ENCODE data around the gene P2RY4. TPM values are rescaled to one million over a fixed set of nuclear protein-coding genes. Genes with fewer than 3 reads are reported as not detected.

The P2RY4 gene
- total and polyA plus RNA-seq, 2 of the 8 experiments (the other 6 are each of a cell fraction or from before 2014, with no cell fraction given), result 0.38 TPM; not detected in 1

DNA sequence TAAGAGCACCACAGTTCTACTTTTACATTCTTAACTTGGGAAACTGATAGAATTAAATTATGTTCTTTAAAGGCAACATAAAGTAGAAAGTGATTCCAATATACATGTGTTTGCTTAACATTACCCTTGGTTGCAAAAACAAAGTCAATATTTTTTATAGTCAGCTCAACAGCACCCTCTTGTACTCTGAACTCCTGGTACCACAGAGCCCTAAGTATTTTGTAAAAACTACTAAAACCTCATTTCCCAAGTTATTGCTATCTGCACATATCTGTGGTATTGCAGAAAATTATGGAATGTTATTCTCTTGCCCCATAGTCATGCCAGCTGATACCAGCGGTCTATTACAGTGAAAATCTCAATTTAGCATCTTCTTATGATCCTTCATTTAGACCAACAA, 32.8 kb upstream of the P2RY4 start:
- TF ChIP-seq, protein P1, sequence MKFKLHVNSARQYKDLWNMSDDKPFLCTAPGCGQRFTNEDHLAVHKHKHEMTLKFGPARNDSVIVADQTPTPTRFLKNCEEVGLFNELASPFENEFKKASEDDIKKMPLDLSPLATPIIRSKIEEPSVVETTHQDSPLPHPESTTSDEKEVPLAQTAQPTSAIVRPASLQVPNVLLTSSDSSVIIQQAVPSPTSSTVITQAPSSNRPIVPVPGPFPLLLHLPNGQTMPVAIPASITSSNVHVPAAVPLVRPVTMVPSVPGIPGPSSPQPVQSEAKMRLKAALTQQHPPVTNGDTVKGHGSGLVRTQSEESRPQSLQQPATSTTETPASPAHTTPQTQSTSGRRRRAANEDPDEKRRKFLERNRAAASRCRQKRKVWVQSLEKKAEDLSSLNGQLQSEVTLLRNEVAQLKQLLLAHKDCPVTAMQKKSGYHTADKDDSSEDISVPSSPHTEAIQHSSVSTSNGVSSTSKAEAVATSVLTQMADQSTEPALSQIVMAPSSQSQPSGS (IDR thresholded peaks at IDR 0.05; ENCODE audit: low read length), result no peak
- TF ChIP-seq SP1 (IDR thresholded peaks at IDR 0.05; ENCODE audit: low read depth, low read length) (no peak), JUND (IDR thresholded peaks at IDR 0.05; ENCODE audit: low read length) (no peak), CBX8 (IDR thresholded peaks at IDR 0.05; ENCODE audit: borderline replicate concordance, low read depth, low read length) (no peak), NRF1 (IDR thresholded peaks at IDR 0.05; ENCODE audit: low read depth, low read length) (no peak), JUN (IDR thresholded peaks at IDR 0.05; ENCODE audit: low read depth, low read length) (no peak), BRCA1 (IDR thresholded peaks at IDR 0.05; ENCODE audit: low read depth, low read length) (no peak), HDAC2 (IDR thresholded peaks at IDR 0.05; ENCODE audit: borderline replicate concordance in 1 of 2, low read depth in 2 of 2, low read length in 2 of 2) (no peak), YY1 (IDR thresholded peaks at IDR 0.05; ENCODE audit: low read depth, low read length) (no peak)
- TF ChIP-seq, protein P2, sequence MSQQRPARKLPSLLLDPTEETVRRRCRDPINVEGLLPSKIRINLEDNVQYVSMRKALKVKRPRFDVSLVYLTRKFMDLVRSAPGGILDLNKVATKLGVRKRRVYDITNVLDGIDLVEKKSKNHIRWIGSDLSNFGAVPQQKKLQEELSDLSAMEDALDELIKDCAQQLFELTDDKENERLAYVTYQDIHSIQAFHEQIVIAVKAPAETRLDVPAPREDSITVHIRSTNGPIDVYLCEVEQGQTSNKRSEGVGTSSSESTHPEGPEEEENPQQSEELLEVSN (IDR thresholded peaks at IDR 0.05), result no peak
- Histone ChIP-seq H3K56ac (replicated peaks; ENCODE audit: insufficient read length, low read depth, low read length) (no peak overlapping the region), H3K4ac (replicated peaks; ENCODE audit: insufficient read length, low read depth, low read length) (no peak overlapping the region), H3K14ac (ENCODE audit: insufficient read length) (no peak overlapping the region), H2AK5ac (ENCODE audit: low read depth, low read length) (no peak overlapping the region), H4K8ac (ENCODE audit: extremely low read depth, insufficient read depth, low read length) (no peak overlapping the region), H3K9ac (replicated peaks in 1 of 4; ENCODE audit: extremely low read depth in 1 of 4, low read depth in 3 of 4, low read length in 3 of 4) (no peak overlapping the region), H3K9me3 (ENCODE audit: insufficient read depth in 2 of 2, low read depth in 1 of 2, low read length in 1 of 2) (no peaks in the 10 kb centered on the region), H3K27me3 (replicated peaks in 1 of 4; ENCODE audit: control insufficient read depth in 3 of 4, extremely low read depth in 1 of 4, insufficient read depth in 3 of 4, low read length in 3 of 4) (no peaks in the 10 kb centered on the region), H3K23me2 (ENCODE audit: low read depth, low read length) (no peaks in the 10 kb centered on the region; the same call in 1 of the 2 replicates), H3K4me2 (ENCODE audit: insufficient read depth in 1 of 2, low read depth in 2 of 2, low read length in 2 of 2) (no peak overlapping the region), H2BK12ac (ENCODE audit: low read depth, low read length) (no peak overlapping the region), H3K4me1 (replicated peaks in 1 of 4; ENCODE audit: control insufficient read depth in 3 of 4, insufficient read depth in 4 of 4, low read length in 3 of 4) (no peaks in the 10 kb centered on the region; a peak in 2 of 7 replicates), H2BK120ac (replicated peaks; ENCODE audit: low read depth, low read length) (no peak overlapping the region), H4K5ac (ENCODE audit: insufficient read length, low read depth, low read length) (no peak overlapping the region), H3K23ac (ENCODE audit: insufficient read length) (no peak overlapping the region), H4K91ac (replicated peaks; ENCODE audit: insufficient read length, low read length) (no peak overlapping the region), H2BK15ac (ENCODE audit: low read length) (no peak overlapping the region), H2BK20ac (ENCODE audit: low read length) (no peak overlapping the region), H4K20me1 (replicated peaks in 1 of 2; ENCODE audit: control insufficient read depth in 1 of 2, insufficient read depth in 2 of 2, low read length in 2 of 2) (no peaks in the 10 kb centered on the region), H3K79me2 (ENCODE audit: control insufficient read depth in 1 of 2, insufficient read depth in 2 of 2, low read length in 2 of 2) (peaks cover 0 to 18% of the 10 kb centered on the region in 2 experiments; a peak in 2 of 4 replicates), H3K36me3 (ENCODE audit: control insufficient read depth in 2 of 4, insufficient read depth in 4 of 4, low read length in 3 of 4) (peaks cover 0 to 14% (median 5%) of the 10 kb centered on the region in 4 experiments; a peak in 4 of 8 replicates), H2BK5ac (ENCODE audit: low read depth, low read length) (no peak overlapping the region), H3K18ac (ENCODE audit: extremely low read depth, low read length) (no peak overlapping the region), H3K79me1 (ENCODE audit: low read depth, low read length) (no peaks in the 10 kb centered on the region; the same call in 1 of the 2 replicates), H2AFZ (ENCODE audit: low read length) (no peak overlapping the region), H3K4me3 (ENCODE audit: extremely low read depth in 1 of 4, insufficient read depth in 2 of 4, low read depth in 3 of 4, low read length in 4 of 4) (no peak overlapping the region), H3K27ac (ENCODE audit: low read depth, low read length) (no peak overlapping the region)
- WGBS, 2 experiments (ENCODE audit: extremely low coverage in 1 of 2, insufficient coverage in 1 of 2, insufficient read length in 1 of 2, insufficient replicate concordance in 2 of 2, low coverage in 1 of 2, low lambda C conversion rate in 2 of 2, missing lambda C conversion rate in 1 of 2), result 0% methylated on average over 1 of the region's 1 CpG; no CpG with 5 or more reads in 1 of the 2 experiments
- CTCF ChIA-PET (ENCODE audit: partially characterized antibody), result no interaction called here
- no peak for FAIRE-seq
- no peak for DNase-seq (ENCODE audit: low read depth in 1 of 2, low spot score in 2 of 2)
- POLR2A ChIA-PET (ENCODE audit: partially characterized antibody), result no interaction called here
